ENCODE results near the gene METTL2A.
"Not testable (repeated sequence)": the region's sequence is repeated elsewhere in the genome, so short reads cannot be mapped to it uniquely, and the experiment has no call there.

METTL2A gene

GRCh38 chr17:62423647-62424461 is at the start of gene METTL2A:
Gene METTL2A (plus strand): TSS chr17:62423897. CDS start chr17:62423903, 6 bp downstream.
- DNase-seq (ENCODE audit: low read depth, low spot score) = peak; percentile 95

- no peak for DNase-seq (ENCODE audit: low read depth, low spot score)
These were observed 43.4 kb upstream of the METTL2A start, which contains the start of gene EFCAB3 for GRCh38 chr17:62380253-62380652. Gene EFCAB3 (plus strand): TSS chr17:62380553. CDS start chr17:62382980, 2,427 bp downstream.

- peak; percentile 20 for DNase-seq (ENCODE audit: low read depth, low spot score)
These were observed 42.1 kb upstream of the METTL2A start for GRCh38 chr17:62381561-62381960.

GRCh38 chr17:62388856-62389255 is 34.8 kb upstream of the METTL2A start:
- no peak for DNase-seq (ENCODE audit: low read depth, low spot score)

- DNase-seq (ENCODE audit: low read depth, low spot score) = no peak
These were observed 30.8 kb upstream of the METTL2A start for GRCh38 chr17:62392908-62393307.

GRCh38 chr17:62398891-62399290 is 24.8 kb upstream of the METTL2A start:
- DNase-seq (ENCODE audit: low read depth, low spot score) = no peak

GRCh38 chr17:62405451-62405850 is 18.2 kb upstream of the METTL2A start:
- no peak for DNase-seq (ENCODE audit: low read depth, low spot score)

- not testable (repeated sequence) for DNase-seq (ENCODE audit: low read depth, low spot score)
These were observed 10.6 kb upstream of the METTL2A start for GRCh38 chr17:62413090-62413489.

GRCh38 chr17:62426214-62426613 is 2.5 kb downstream of the METTL2A start:
- DNase-seq (ENCODE audit: low read depth, low spot score) = not testable (repeated sequence)

GRCh38 chr17:62435251-62435650 is 11.6 kb downstream of the METTL2A start:
- DNase-seq (ENCODE audit: low read depth, low spot score) = not testable (repeated sequence)

- DNase-seq (ENCODE audit: low read depth, low spot score) = not testable (repeated sequence)
These were observed 17.5 kb downstream of the METTL2A start for GRCh38 chr17:62441181-62441580.

- no peak for DNase-seq (ENCODE audit: low read depth, low spot score)
These were observed 20.4 kb downstream of the METTL2A start for GRCh38 chr17:62444063-62444462.

- not testable (repeated sequence) for DNase-seq (ENCODE audit: low read depth, low spot score)
These were observed 22.1 kb downstream of the METTL2A start for GRCh38 chr17:62445791-62446190.

- DNase-seq (ENCODE audit: low read depth, low spot score) = not testable (repeated sequence)
These were observed 28.5 kb downstream of the METTL2A start for GRCh38 chr17:62452195-62452594.

- not testable (repeated sequence) for DNase-seq (ENCODE audit: low read depth, low spot score)
These were observed 29.3 kb downstream of the METTL2A start for GRCh38 chr17:62453041-62453440.

GRCh38 chr17:62453656-62454055 is 30.0 kb downstream of the METTL2A start:
- not testable (repeated sequence) for DNase-seq (ENCODE audit: low read depth, low spot score)

- not testable (repeated sequence) for DNase-seq (ENCODE audit: low read depth, low spot score)
These were observed 30.4 kb downstream of the METTL2A start for GRCh38 chr17:62454111-62454510.

GRCh38 chr17:62456016-62456415 is 32.3 kb downstream of the METTL2A start:
- no peak for DNase-seq (ENCODE audit: low read depth, low spot score)

GRCh38 chr17:62458483-62458882 is 34.8 kb downstream of the METTL2A start:
- not testable (repeated sequence) for DNase-seq (ENCODE audit: low read depth, low spot score)

GRCh38 chr17:62464422-62464821 is 40.7 kb downstream of the METTL2A start:
- not testable (repeated sequence) for DNase-seq (ENCODE audit: low read depth, low spot score)

GRCh38 chr17:62465271-62465670 is 41.6 kb downstream of the METTL2A start:
- DNase-seq (ENCODE audit: low read depth, low spot score) = not testable (repeated sequence)

- DNase-seq (ENCODE audit: low read depth, low spot score) = not testable (repeated sequence)
These were observed 47.1 kb downstream of the METTL2A start for GRCh38 chr17:62470666-62471379.

Data from ELF-1 (cell line).